ENCODE measurements around the gene OR1F1.

GRCh38 chr16:3180445-3180878 lies 7.5 kb upstream of the OR1F1 start:
- TF ChIP-seq CTCF (IDR thresholded peaks at IDR 0.05) (no peak), POLR2A (IDR thresholded peaks at IDR 0.05) (no peak)

Measured in stomach (tissue), 4 donors.